Gastroesophageal sphincter (tissue), 4 donors: ENCODE results near the gene PDHA2. TPM values are rescaled to one million over a fixed set of nuclear protein-coding genes. Genes with fewer than 3 reads are reported as not detected.

Experiments
- ATAC-seq: fragments of 150-250 bp; one replicate; pipeline ENCODE4 v1.9.1; 2016; ENCODE audit warnings: mild to moderate bottlenecking, moderate library complexity
- H3K27ac ChIP-seq, 4 donors: fragments of 200-600 bp; sonication (generic) in 3 of 4; 1 replicate in 3 of 4; 2 replicates in 1 of 4; pipeline ENCODE4 v1.5.1; 2016 to 2019
- H3K27me3 ChIP-seq: fragments of 200-600 bp; sonication (generic); one replicate; pipeline ENCODE4 v1.5.1; 2019
- H3K36me3 ChIP-seq, 2 donors: fragments of 200-600 bp; sonication (generic); one replicate each; pipeline ENCODE4 v1.5.1; 2019; ENCODE audit warnings: control low read depth in 1 of 2
- H3K4me1 ChIP-seq, 3 donors: fragments of 200-600 bp; sonication (generic); 1 replicate in 2 of 3; 2 replicates in 1 of 3; pipeline ENCODE4 v1.5.1; 2016 to 2019; ENCODE audit warnings: control low read depth in 2 of 3
- H3K4me3 ChIP-seq, 2 donors: fragments of 200-600 bp; sonication (generic); one replicate each; pipeline ENCODE4 v1.5.1; 2019; ENCODE audit warnings: mild to moderate bottlenecking in 1 of 2, moderate library complexity in 1 of 2
- H3K9me3 ChIP-seq, 3 donors: fragments of 200-600 bp; sonication (generic); one replicate each; pipeline ENCODE4 v1.5.1; 2017 to 2019; ENCODE audit warnings: control low read depth in 2 of 3
- CTCF ChIP-seq, 4 experiments: fragments of 200-600 bp in 2 of 4; fragments of 450-650 bp in 2 of 4; sonication (generic) in 1 of 4; IDR thresholded peaks; one replicate each; pipeline ENCODE4 v1.5.1; 2017 to 2019; ENCODE audit warnings: antibody characterized with exemption in 4 of 4, mild to moderate bottlenecking in 2 of 4, moderate library complexity in 2 of 4
- EP300 ChIP-seq: sonication (generic); formaldehyde crosslinking; IDR thresholded peaks from one replicate; pipeline ENCODE4 v1.6.1; 2017; ENCODE audit warnings: antibody characterized with exemption, mild to moderate bottlenecking
- POLR2A ChIP-seq, 2 donors: fragments of 450-650 bp; IDR thresholded peaks; one replicate each; pipeline ENCODE4 v1.6.1; 2017; ENCODE audit warnings: antibody characterized with exemption in 2 of 2, mild to moderate bottlenecking in 2 of 2, moderate library complexity in 1 of 2
- POLR2AphosphoS5 ChIP-seq: sonication (generic); formaldehyde crosslinking; IDR thresholded peaks from one replicate; pipeline ENCODE4 v1.6.1; 2017; ENCODE audit warnings: antibody characterized with exemption
- WGBS, 2 donors: methylation state at CpG; one replicate each; pipeline ENCODE4 v1.1.5; 2018; ENCODE audit warnings: low coverage in 1 of 2; 5-methylcytosine and 5-hydroxymethylcytosine counted together
- small RNA-seq, 4 donors: library from RNA; depleted of rRNA; stranded (forward); fragments of <200 nt; gene quantifications; one replicate each; pipeline ENCODE3, GENCODE V24; 2016
- total RNA-seq, 4 donors: library from RNA; depleted of rRNA; stranded (reverse); fragments of >200 nt; gene quantifications; one replicate each; pipeline ENCODE4 v1.1.0, GENCODE V29; 2016

The PDHA2 gene
- total RNA-seq, 4 donors from 2014 or later = not detected

GRCh38 chr4:95877636-95878035 lies 37.7 kb downstream of the PDHA2 start:
- Histone ChIP-seq H3K36me3 (no peaks in the 10 kb centered on the region), H3K9me3 (no peaks in the 10 kb centered on the region), H3K4me3 (no peak overlapping the region), H3K4me1 (no peaks in the 10 kb centered on the region), H3K27me3 (no peaks in the 10 kb centered on the region), H3K27ac (no peak overlapping the region)
- 92 to 94% methylated on average over 1 of the region's 1 CpG for WGBS, 2 donors
- ATAC-seq = no peak
- TF ChIP-seq POLR2AphosphoS5 = no peak
- TF ChIP-seq EP300 = no peak
- TF ChIP-seq POLR2A (IDR thresholded peaks at IDR 0.05) = no peak
- TF ChIP-seq CTCF (IDR thresholded peaks at IDR 0.05) = no peak

DNA sequence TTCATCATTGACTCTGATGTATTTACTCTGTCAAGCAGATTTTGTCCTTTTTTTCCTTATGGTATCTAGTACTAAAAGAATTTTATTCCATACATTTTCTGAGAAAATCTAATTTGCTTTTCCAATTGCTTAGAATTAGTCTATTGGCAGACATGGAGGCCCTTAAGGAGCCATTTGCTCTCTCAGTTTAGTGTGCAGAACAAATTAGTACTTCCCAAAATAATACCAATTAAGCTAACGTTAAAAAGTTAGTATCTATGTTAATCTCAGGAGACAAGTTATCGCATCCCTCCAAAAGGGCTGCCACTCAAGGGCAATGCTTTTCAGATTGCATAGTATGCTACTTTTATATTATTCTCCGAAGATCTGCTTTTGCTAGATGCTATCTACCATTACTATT lies 47.7 kb downstream of the PDHA2 start:
- no peak for ATAC-seq
- TF ChIP-seq POLR2A (IDR thresholded peaks at IDR 0.05) = no peak
- no peak for TF ChIP-seq POLR2AphosphoS5
- no peak for TF ChIP-seq CTCF (IDR thresholded peaks at IDR 0.05)
- Histone ChIP-seq H3K9me3 (peaks cover 0 to 9% (median 0%) of the 10 kb centered on the region in 3 donors), H3K36me3 (no peaks in the 10 kb centered on the region), H3K4me1 (no peaks in the 10 kb centered on the region), H3K27me3 (no peaks in the 10 kb centered on the region), H3K4me3 (no peak overlapping the region), H3K27ac (no peak overlapping the region)
- WGBS, 2 donors = 76 to 95% methylated on average over 3 of the region's 3 CpGs

GRCh38 chr4:95889662-95890061 lies 49.8 kb downstream of the PDHA2 start:
- no peak for ATAC-seq
- Histone ChIP-seq H3K4me1 (no peaks in the 10 kb centered on the region), H3K4me3 (no peak overlapping the region), H3K27me3 (no peaks in the 10 kb centered on the region), H3K27ac (no peak overlapping the region), H3K36me3 (no peaks in the 10 kb centered on the region), H3K9me3 (no peaks in the 10 kb centered on the region)
- WGBS, 2 donors = 62% methylated on average over 2 of the region's 2 CpGs; no CpG with 5 or more reads in 1 of the 2 donors
- TF ChIP-seq POLR2A (IDR thresholded peaks at IDR 0.05) (no peak), CTCF (IDR thresholded peaks at IDR 0.05) (no peak), EP300 (no peak), POLR2AphosphoS5 (no peak)

Small RNA genes within 50 kb of the gene (small RNA-seq; reads per million reads assigned to genes)
- 0 reads per million in 4 donors for gene RNU6-1059P
